GM12875 (cell line): ENCODE results near the gene EML4.
"Not testable (repeated sequence)": the region's sequence is repeated elsewhere in the genome, so short reads cannot be mapped to it uniquely, and the experiment has no call there.

ENCODE experiments used
- H3K4me3 ChIP-seq: one replicate; pipeline ENCODE4 v1.5.1; 2011; ENCODE audit warnings: low read depth, low read length, control low read depth
- CTCF ChIP-seq: IDR thresholded peaks from 2 replicates; pipeline ENCODE4 v1.5.1; 2011; ENCODE audit warnings: low read depth, mild to moderate bottlenecking, control low read depth, inconsistent platforms, low read length, moderate library complexity, borderline replicate concordance; ENCODE audit not compliant: insufficient read depth

The EML4 gene

GRCh38 chr2:42342795-42343241 lies 173.7 kb downstream of the EML4 start:
- no peak for TF ChIP-seq CTCF
- no peak overlapping the region for H3K4me3 ChIP-seq

DNA sequence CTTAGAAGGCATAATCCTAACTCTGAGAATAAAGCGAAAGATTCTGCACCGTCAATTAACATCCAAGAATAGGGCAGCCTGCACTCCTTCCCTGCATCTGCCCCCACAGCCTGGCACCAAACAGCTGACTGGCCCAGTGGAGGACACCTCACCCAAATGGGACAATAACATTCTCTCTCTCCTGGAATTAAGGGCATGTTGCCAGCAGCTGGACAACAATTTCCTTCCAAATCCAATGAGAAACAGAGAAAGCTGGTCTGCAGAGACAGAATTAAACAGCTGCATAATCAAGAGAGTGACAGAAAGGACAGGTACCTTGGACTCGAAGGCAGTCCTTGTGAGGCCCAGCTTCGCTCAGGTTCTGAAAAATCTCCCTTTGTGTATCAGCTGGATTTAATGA lies 176.8 kb downstream of the EML4 start:
- no peak overlapping the region for H3K4me3 ChIP-seq
- TF ChIP-seq CTCF = no peak

DNA sequence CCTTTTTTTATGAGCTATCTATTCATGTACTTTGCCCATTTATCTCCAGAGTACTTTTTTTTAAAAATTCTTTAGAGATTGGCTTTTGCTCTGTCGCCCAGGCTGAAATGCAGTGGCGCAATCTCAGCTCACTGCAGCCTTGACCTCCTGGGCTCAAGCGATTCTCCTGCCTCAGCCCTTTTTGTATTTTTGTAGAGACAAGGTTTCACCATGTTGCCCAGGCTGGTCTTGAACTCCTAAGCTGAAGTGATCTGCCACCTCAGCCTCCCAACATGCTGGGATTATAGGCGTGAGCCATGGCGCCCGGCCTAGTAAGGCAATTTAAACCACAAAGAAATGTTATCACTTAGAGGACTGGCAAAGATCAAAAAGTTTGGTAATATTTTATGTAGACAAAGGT lies 177.7 kb downstream of the EML4 start:
- not testable (repeated sequence) for H3K4me3 ChIP-seq

GRCh38 chr2:42347518-42347917 lies 178.4 kb downstream of the EML4 start:
- not testable (repeated sequence) for H3K4me3 ChIP-seq

- no peak overlapping the region for H3K4me3 ChIP-seq
- TF ChIP-seq CTCF = no peak
Measured at GRCh38 chr2:42348113-42348805, 179.1 kb downstream of the EML4 start.

GRCh38 chr2:42350434-42351063 lies 181.4 kb downstream of the EML4 start:
- no peak for TF ChIP-seq CTCF
- no peak overlapping the region for H3K4me3 ChIP-seq

GRCh38 chr2:42351864-42352263 lies 182.7 kb downstream of the EML4 start:
- H3K4me3 ChIP-seq = no peak overlapping the region
- no peak for TF ChIP-seq CTCF

GRCh38 chr2:42353792-42354429 lies 184.8 kb downstream of the EML4 start:
- TF ChIP-seq CTCF = no peak
- H3K4me3 ChIP-seq = no peak overlapping the region
